ENCODE data around the gene PTPMT1.

Gene PTPMT1

GRCh38 chr11:47587723-47588326, 22.4 kb downstream of the PTPMT1 start:
- ChIA-PET CTCF (no interaction called here), POLR2A (ENCODE audit: low non-redundant PET) (no interaction called here)
- DNase-seq (ENCODE audit: low spot score), result no peak
- TF ChIP-seq, protein P1, sequence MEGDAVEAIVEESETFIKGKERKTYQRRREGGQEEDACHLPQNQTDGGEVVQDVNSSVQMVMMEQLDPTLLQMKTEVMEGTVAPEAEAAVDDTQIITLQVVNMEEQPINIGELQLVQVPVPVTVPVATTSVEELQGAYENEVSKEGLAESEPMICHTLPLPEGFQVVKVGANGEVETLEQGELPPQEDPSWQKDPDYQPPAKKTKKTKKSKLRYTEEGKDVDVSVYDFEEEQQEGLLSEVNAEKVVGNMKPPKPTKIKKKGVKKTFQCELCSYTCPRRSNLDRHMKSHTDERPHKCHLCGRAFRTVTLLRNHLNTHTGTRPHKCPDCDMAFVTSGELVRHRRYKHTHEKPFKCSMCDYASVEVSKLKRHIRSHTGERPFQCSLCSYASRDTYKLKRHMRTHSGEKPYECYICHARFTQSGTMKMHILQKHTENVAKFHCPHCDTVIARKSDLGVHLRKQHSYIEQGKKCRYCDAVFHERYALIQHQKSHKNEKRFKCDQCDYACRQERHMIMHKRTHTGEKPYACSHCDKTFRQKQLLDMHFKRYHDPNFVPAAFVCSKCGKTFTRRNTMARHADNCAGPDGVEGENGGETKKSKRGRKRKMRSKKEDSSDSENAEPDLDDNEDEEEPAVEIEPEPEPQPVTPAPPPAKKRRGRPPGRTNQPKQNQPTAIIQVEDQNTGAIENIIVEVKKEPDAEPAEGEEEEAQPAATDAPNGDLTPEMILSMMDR (conservative IDR thresholded peaks at IDR 0.05; ENCODE audit: low read depth), result no peak
- H3K27ac ChIP-seq, result no peak overlapping the region

GRCh38 chr11:47589118-47589517, 23.7 kb downstream of the PTPMT1 start:
- ChIA-PET POLR2A (ENCODE audit: low non-redundant PET) (no interaction called here), CTCF (no interaction called here)
- DNase-seq (ENCODE audit: low spot score), result no peak
- TF ChIP-seq, protein P1 (conservative IDR thresholded peaks at IDR 0.05; ENCODE audit: low read depth), result no peak
- no peak overlapping the region for H3K27ac ChIP-seq

- ChIA-PET POLR2A (ENCODE audit: low non-redundant PET) (no interaction called here), CTCF (interaction anchor here (0.7 kb wide), 1 partner anchor 90 kb away, joined by 3 read pairs; no protein-coding TSS in a partner anchor)
- H3K27ac ChIP-seq, result no peak overlapping the region
- TF ChIP-seq, protein P1 (conservative IDR thresholded peaks at IDR 0.05; ENCODE audit: low read depth), result no peak
- DNase-seq (ENCODE audit: low spot score), result no peak
Observed at GRCh38 chr11:47589584-47589976, 24.2 kb downstream of the PTPMT1 start.

GRCh38 chr11:47589977-47590861, 24.8 kb downstream of the PTPMT1 start:
- TF ChIP-seq, protein P1 (conservative IDR thresholded peaks at IDR 0.05; ENCODE audit: low read depth), result no peak
- ChIA-PET CTCF (interaction anchor here (0.7 kb wide), 2 partner anchors 37 to 90 kb away, joined by 3 read pairs; no protein-coding TSS in a partner anchor), POLR2A (ENCODE audit: low non-redundant PET) (no interaction called here)
- DNase-seq (ENCODE audit: low spot score), result no peak
- H3K27ac ChIP-seq, result no peak overlapping the region

DNA sequence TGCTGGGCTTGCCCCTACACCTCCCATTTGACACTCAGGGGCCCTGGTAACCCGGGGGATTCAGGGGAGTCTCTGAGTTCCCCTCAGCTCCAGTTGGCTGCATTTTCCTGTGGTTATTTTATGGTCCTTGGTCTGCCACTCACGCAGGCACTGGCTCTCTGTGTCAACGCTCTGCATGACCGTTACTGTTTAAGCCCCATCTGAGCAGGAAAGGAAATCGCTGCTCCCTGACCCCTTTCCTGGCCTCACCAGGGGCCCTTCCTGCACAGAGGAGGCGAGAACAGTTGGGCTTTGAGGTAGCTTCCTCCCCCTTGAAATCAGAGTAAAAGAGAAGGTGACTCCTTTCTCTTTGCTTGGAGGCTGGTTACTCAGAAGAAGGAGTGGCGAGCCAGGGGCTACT, 26.4 kb downstream of the PTPMT1 start:
- POLR2A ChIA-PET (ENCODE audit: low non-redundant PET), result no interaction called here
- TF ChIP-seq, protein P1 (conservative IDR thresholded peaks at IDR 0.05; ENCODE audit: low read depth), result no peak
- CTCF ChIA-PET, result interaction anchor here (0.8 to 1.0 kb wide), 2 partner anchors 13 to 25 kb away, joined by 4 to 5 read pairs; partner anchors contain the start of gene NDUFS3
- H3K27ac ChIP-seq, result no peak overlapping the region
- DNase-seq (ENCODE audit: low spot score), result no peak

- POLR2A ChIA-PET (ENCODE audit: low non-redundant PET), result no interaction called here
- CTCF ChIA-PET, result interaction anchor here (0.8 to 1.0 kb wide), 2 partner anchors 13 to 24 kb away, joined by 4 to 5 read pairs; partner anchors contain the start of gene NDUFS3
- TF ChIP-seq, protein P1 (conservative IDR thresholded peaks at IDR 0.05; ENCODE audit: low read depth), result no peak
- no peak overlapping the region for H3K27ac ChIP-seq
- DNase-seq (ENCODE audit: low spot score), result no peak
Observed at GRCh38 chr11:47592251-47592650, 26.9 kb downstream of the PTPMT1 start.
